Kidney (tissue), 14 donors: Measurements from ENCODE around the gene SERPINA6. TPM values are rescaled to one million over a fixed set of nuclear protein-coding genes. Genes with fewer than 3 reads are reported as not detected.
"Not testable (repeated sequence)": the region's sequence is repeated elsewhere in the genome, so short reads cannot be mapped to it uniquely, and the experiment has no call there.

Experiments used
- DNase-seq, 5 donors: peaks; one replicate each; pipeline ENCODE4 v3.0.0-alpha.2; 2013 to 2020
- FAIRE-seq: peaks from 2 replicates; lab custom pipeline; 2012; peaks lifted over from hg19 to GRCh38; lab: Jason Lieb, UNC
- H3K27ac ChIP-seq, 2 donors: one replicate each; pipeline ENCODE4 v1.7.0; 2013; ENCODE audit warnings: low read depth in 2 of 2, low read length in 2 of 2, inconsistent platforms in 1 of 2
- H3K27me3 ChIP-seq: one replicate; pipeline ENCODE4 v1.7.1; 2013; ENCODE audit warnings: low read length, inconsistent platforms; ENCODE audit not compliant: control insufficient read depth, insufficient read depth
- H3K36me3 ChIP-seq, 3 donors: one replicate each; pipeline versions ENCODE4 v1.7.0 to v1.7.1; 2013; ENCODE audit warnings: low read length in 3 of 3, control low read depth in 1 of 3, inconsistent platforms in 1 of 3; ENCODE audit not compliant: insufficient read depth in 3 of 3, control insufficient read depth in 2 of 3
- H3K4me1 ChIP-seq, 3 donors: one replicate each; pipeline versions ENCODE4 v1.7.0 to v1.7.1; 2013; ENCODE audit warnings: low read length in 3 of 3, inconsistent platforms in 1 of 3, low read depth in 1 of 3; ENCODE audit not compliant: control insufficient read depth in 2 of 3, insufficient read depth in 2 of 3
- H3K4me3 ChIP-seq, 3 donors: one replicate each; pipeline versions ENCODE4 v1.7.0 to v1.8.1; 2013; ENCODE audit warnings: low read length in 3 of 3, control low read depth in 1 of 3, inconsistent platforms in 1 of 3
- H3K9ac ChIP-seq, 3 donors: one replicate each; pipeline versions ENCODE4 v1.7.0 to v1.7.1; 2013; ENCODE audit warnings: low read length in 3 of 3, control low read depth in 1 of 3, inconsistent platforms in 1 of 3
- H3K9me3 ChIP-seq, 3 donors: one replicate each; pipeline versions ENCODE4 v1.7.0 to v1.7.1; 2013; ENCODE audit warnings: low read length in 3 of 3, control low read depth in 1 of 3, inconsistent platforms in 1 of 3; ENCODE audit not compliant: control insufficient read depth in 2 of 3, insufficient read depth in 1 of 3
- CTCF ChIP-seq: IDR thresholded peaks from 3 replicates; pipeline ENCODE4 v1.5.1; 2012; ENCODE audit warnings: mild to moderate bottlenecking, moderate library complexity, borderline replicate concordance; ENCODE audit not compliant: insufficient read depth; ENCODE audit errors: extremely low read depth
- intact Hi-C: fragments of 100-400 bp; cut with DNase I; formaldehyde crosslinking; loops from one replicate; pipeline ENCODE4 v1.11.1; 2022
- polyA plus RNA-seq: library from polyadenylated mRNA; stranded (reverse); fragments of 350-450 nt; fragmentation: Illumina TruSeq; extraction: RNeasy Lipid Tissue Mini Kit (QIAGEN cat#74804); gene quantifications from one replicate; pipeline ENCODE4 v1.2.3, GENCODE V29; 2014; ENCODE audit warnings: low read depth, low replicate concordance; ENCODE audit not compliant: insufficient read depth
- total RNA-seq: library from RNA; stranded (reverse); fragmentation: NEBNext Ultra II Directional; extraction: Animal tissue kit (Norgen Biotek cat#: 25700); gene quantifications from one replicate; pipeline ENCODE4 v1.2.1, GENCODE V29; 2021
- donor health status: control.
- donor health status: control.
- donor health status: control.
- donor health status: control.
- donor health status: control.
- donor health status: DM: yes; HTN: yes; CAD: no.
- donor health status: Normal renal cell carcinoma (clear cell type).

SERPINA6 gene
- total and polyA plus RNA-seq, 2 donors from 2014 or later: 1.7 to 12.9 TPM

GRCh38 chr14:94284221-94284620, 38.9 kb downstream of the SERPINA6 start:
- Histone ChIP-seq H3K9me3 (no peaks in the 10 kb centered on the region), H3K4me3 (no peak overlapping the region), H3K36me3 (no peaks in the 10 kb centered on the region), H3K9ac (no peak overlapping the region), H3K27ac (no peak overlapping the region), H3K27me3 (no peaks in the 10 kb centered on the region), H3K4me1 (no peaks in the 10 kb centered on the region)
- intact Hi-C loops: no loop called here
- TF ChIP-seq CTCF: no peak
- no peak for FAIRE-seq
- peak in 2 of 5 donors; percentile 21 to 44 for DNase-seq

GRCh38 chr14:94282991-94283723, 40.0 kb downstream of the SERPINA6 start:
- Histone ChIP-seq H3K4me1 (no peaks in the 10 kb centered on the region), H3K9me3 (no peaks in the 10 kb centered on the region), H3K9ac (no peak overlapping the region), H3K27ac (no peak overlapping the region), H3K36me3 (no peaks in the 10 kb centered on the region), H3K4me3 (no peak overlapping the region), H3K27me3 (no peaks in the 10 kb centered on the region)
- FAIRE-seq (no peak), DNase-seq (no peak)
- no peak for TF ChIP-seq CTCF
- intact Hi-C loops: no loop called here

GRCh38 chr14:94278731-94279130, 44.4 kb downstream of the SERPINA6 start:
- FAIRE-seq (no peak), DNase-seq (no peak)
- no peak for TF ChIP-seq CTCF
- Histone ChIP-seq H3K9ac (no peak overlapping the region), H3K27me3 (no peaks in the 10 kb centered on the region), H3K27ac (no peak overlapping the region), H3K4me3 (no peak overlapping the region), H3K36me3 (no peaks in the 10 kb centered on the region), H3K9me3 (no peaks in the 10 kb centered on the region), H3K4me1 (no peaks in the 10 kb centered on the region)
- intact Hi-C loops: no loop called here

GRCh38 chr14:94276898-94277561, 46.1 kb downstream of the SERPINA6 start:
- H3K4me3 ChIP-seq, H3K4me1 ChIP-seq, H3K36me3 ChIP-seq, H3K9me3 ChIP-seq, H3K27me3 ChIP-seq, H3K9ac ChIP-seq, H3K27ac ChIP-seq, FAIRE-seq, intact Hi-C loops: not testable (repeated sequence)
- DNase-seq: peak in 2 of 5 donors; percentile 11 to 14
